WTC11 (cell line): Measurements from ENCODE around the gene CDYL. TPM values are rescaled to one million over a fixed set of nuclear protein-coding genes. Genes with fewer than 3 reads are reported as not detected.

ENCODE experiments used
- ATAC-seq: fragments of 200-7000 bp; cut with Tn5 transposase; 2 replicates; pipeline ENCODE4 v1.10.0; 2021; ENCODE audit warnings: mild to moderate bottlenecking, moderate library complexity
- CTCF ChIA-PET: fragments of 300-600 bp; sonication (Branson Sonifier 250); formaldehyde crosslinking; loops from one replicate; lab custom pipeline; 2021; ENCODE audit warnings: antibody characterized with exemption; lab: Charles Lee
- POLR2A ChIA-PET: fragments of 350-600 bp; sonication (Branson Sonifier 250); formaldehyde crosslinking; loops from one replicate; lab custom pipeline; 2021; ENCODE audit warnings: antibody characterized with exemption; lab: Charles Lee
- DNase-seq: peaks from one replicate; pipeline ENCODE4 v3.0.0; 2021; ENCODE audit warnings: low spot score
- H3K27ac Mint-ChIP-seq: 2 replicates; pipeline ENCODE4 v1.8.0; 2021; ENCODE audit warnings: mixed read lengths
- H3K27me3 Mint-ChIP-seq: 2 replicates; pipeline ENCODE4 v1.8.0; 2021; ENCODE audit warnings: low read depth, mild to moderate bottlenecking, moderate library complexity, mixed read lengths
- H3K36me3 Mint-ChIP-seq: 2 replicates; pipeline ENCODE4 v1.8.0; 2021; ENCODE audit warnings: mixed read lengths
- H3K4me1 Mint-ChIP-seq: 2 replicates; pipeline ENCODE4 v1.8.0; 2022; ENCODE audit warnings: mixed read lengths
- H3K4me3 Mint-ChIP-seq: 2 replicates; pipeline ENCODE4 v1.8.0; 2021; ENCODE audit warnings: mild to moderate bottlenecking, moderate library complexity, mixed read lengths
- H3K9me3 Mint-ChIP-seq: 2 replicates; pipeline ENCODE4 v1.8.0; 2021; ENCODE audit warnings: mixed read lengths
- FOXP4 ChIP-seq: sonication (generic); formaldehyde crosslinking; IDR thresholded peaks from 2 replicates; pipeline ENCODE4 v1.8.0; 2022; ENCODE audit warnings: mild to moderate bottlenecking, missing genetic modification reagents
- HMGXB4 ChIP-seq: sonication (generic); formaldehyde crosslinking; IDR thresholded peaks from 2 replicates; pipeline ENCODE4 v1.8.1; 2023; ENCODE audit warnings: mild to moderate bottlenecking, moderate library complexity, missing genetic modification reagents
- JAZF1 ChIP-seq: fragments of 250-450 bp; sonication (Bioruptor Pico); IDR thresholded peaks from 2 replicates; pipeline ENCODE4 v1.9.0; 2021; ENCODE audit warnings: moderate library complexity, mild to moderate bottlenecking, inconsistent platforms
- JUN ChIP-seq: sonication (generic); formaldehyde crosslinking; IDR thresholded peaks from 2 replicates; pipeline ENCODE4 v1.8.0; 2023; ENCODE audit warnings: mild to moderate bottlenecking, missing genetic modification reagents
- NR3C1 ChIP-seq: sonication (generic); formaldehyde crosslinking; conservative IDR thresholded peaks from 2 replicates; pipeline ENCODE4 v1.8.1; 2023; ENCODE audit warnings: low read depth, mild to moderate bottlenecking, missing genetic modification reagents
- SOX15 ChIP-seq: fragments of 250-450 bp; sonication (Bioruptor Pico); IDR thresholded peaks from 2 replicates; pipeline ENCODE4 v1.9.0; 2021; ENCODE audit warnings: mild to moderate bottlenecking
- TP53 ChIP-seq: sonication (generic); formaldehyde crosslinking; IDR thresholded peaks from 2 replicates; pipeline ENCODE4 v1.8.1; 2023; ENCODE audit warnings: mild to moderate bottlenecking, missing genetic modification reagents
- ZBTB21 ChIP-seq: sonication (generic); formaldehyde crosslinking; IDR thresholded peaks from 2 replicates; pipeline ENCODE4 v1.8.1; 2023; ENCODE audit warnings: mild to moderate bottlenecking, missing genetic modification reagents, borderline replicate concordance
- total RNA-seq: library from RNA; stranded (reverse); gene quantifications from 3 replicates; pipeline ENCODE4 v1.2.3, GENCODE V29; 2021
- TF ChIP-seq, protein P1 (sequence below): sonication (generic); formaldehyde crosslinking; IDR thresholded peaks from 2 replicates; pipeline ENCODE4 v1.8.1; 2022; ENCODE audit warnings: mild to moderate bottlenecking, missing genetic modification reagents, moderate library complexity, borderline replicate concordance
- TF ChIP-seq, protein P2 (sequence below): sonication (generic); formaldehyde crosslinking; conservative IDR thresholded peaks from 2 replicates; pipeline ENCODE4 v1.8.1; 2023; ENCODE audit warnings: mild to moderate bottlenecking, low read depth, missing genetic modification reagents, moderate library complexity
- TF ChIP-seq, protein P3 (sequence below): sonication (generic); formaldehyde crosslinking; IDR thresholded peaks from 2 replicates; pipeline ENCODE4 v1.8.1; 2023; ENCODE audit warnings: mild to moderate bottlenecking, missing genetic modification reagents
- TF ChIP-seq, protein P4 (sequence below): fragments of 250-450 bp; sonication (Bioruptor Pico); IDR thresholded peaks from 2 replicates; pipeline ENCODE4 v2.1.2; 2022; ENCODE audit warnings: mild to moderate bottlenecking, moderate library complexity
- TF ChIP-seq, protein P5 (sequence below): sonication (generic); formaldehyde crosslinking; IDR thresholded peaks from 2 replicates; pipeline ENCODE4 v1.8.0; 2022; ENCODE audit warnings: missing genetic modification reagents

The CDYL gene
- total RNA-seq, 1 experiment from 2014 or later = 92.0 TPM

DNA sequence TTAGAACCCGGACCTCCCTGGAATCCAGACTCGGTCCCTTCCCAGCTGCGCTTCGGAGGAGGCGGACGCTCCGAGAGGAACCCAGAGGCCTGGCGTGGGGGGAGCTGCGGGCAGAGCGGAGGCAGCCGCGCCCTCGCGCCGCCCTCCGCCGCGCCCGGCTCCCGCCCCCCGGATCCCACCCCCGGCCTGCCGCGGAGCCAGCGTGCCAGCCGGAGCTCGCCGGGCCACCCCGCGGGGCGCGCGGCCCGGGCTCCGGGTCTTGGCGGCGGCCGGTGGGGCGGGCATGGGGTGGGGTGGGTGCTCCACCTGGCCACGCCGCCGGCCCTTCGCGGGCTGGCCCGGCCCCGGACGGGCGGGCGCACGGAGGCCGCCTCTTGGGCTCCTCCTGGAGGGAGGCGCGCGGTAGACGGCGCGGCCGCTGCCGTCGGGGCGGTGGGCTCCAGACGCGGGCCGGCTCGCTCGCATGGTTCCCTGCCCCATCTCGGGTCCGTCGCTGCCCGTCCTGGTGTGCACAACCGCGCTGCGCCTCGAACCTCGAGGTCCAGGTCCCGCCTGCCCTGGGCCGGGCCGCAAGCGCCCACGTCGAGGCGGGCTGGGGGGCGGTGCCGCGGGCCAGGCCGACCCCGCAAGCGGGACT, 592 bp upstream of the CDYL start (continued):
- no peak for TF ChIP-seq HMGXB4 (CRISPR knock-in tag)
- TF ChIP-seq, protein P1, sequence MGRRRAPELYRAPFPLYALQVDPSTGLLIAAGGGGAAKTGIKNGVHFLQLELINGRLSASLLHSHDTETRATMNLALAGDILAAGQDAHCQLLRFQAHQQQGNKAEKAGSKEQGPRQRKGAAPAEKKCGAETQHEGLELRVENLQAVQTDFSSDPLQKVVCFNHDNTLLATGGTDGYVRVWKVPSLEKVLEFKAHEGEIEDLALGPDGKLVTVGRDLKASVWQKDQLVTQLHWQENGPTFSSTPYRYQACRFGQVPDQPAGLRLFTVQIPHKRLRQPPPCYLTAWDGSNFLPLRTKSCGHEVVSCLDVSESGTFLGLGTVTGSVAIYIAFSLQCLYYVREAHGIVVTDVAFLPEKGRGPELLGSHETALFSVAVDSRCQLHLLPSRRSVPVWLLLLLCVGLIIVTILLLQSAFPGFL (CRISPR knock-in tag) = no peak
- TF ChIP-seq, protein P2, sequence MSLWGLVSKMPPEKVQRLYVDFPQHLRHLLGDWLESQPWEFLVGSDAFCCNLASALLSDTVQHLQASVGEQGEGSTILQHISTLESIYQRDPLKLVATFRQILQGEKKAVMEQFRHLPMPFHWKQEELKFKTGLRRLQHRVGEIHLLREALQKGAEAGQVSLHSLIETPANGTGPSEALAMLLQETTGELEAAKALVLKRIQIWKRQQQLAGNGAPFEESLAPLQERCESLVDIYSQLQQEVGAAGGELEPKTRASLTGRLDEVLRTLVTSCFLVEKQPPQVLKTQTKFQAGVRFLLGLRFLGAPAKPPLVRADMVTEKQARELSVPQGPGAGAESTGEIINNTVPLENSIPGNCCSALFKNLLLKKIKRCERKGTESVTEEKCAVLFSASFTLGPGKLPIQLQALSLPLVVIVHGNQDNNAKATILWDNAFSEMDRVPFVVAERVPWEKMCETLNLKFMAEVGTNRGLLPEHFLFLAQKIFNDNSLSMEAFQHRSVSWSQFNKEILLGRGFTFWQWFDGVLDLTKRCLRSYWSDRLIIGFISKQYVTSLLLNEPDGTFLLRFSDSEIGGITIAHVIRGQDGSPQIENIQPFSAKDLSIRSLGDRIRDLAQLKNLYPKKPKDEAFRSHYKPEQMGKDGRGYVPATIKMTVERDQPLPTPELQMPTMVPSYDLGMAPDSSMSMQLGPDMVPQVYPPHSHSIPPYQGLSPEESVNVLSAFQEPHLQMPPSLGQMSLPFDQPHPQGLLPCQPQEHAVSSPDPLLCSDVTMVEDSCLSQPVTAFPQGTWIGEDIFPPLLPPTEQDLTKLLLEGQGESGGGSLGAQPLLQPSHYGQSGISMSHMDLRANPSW (CRISPR knock-in tag) = no peak
- TF ChIP-seq, protein P3, sequence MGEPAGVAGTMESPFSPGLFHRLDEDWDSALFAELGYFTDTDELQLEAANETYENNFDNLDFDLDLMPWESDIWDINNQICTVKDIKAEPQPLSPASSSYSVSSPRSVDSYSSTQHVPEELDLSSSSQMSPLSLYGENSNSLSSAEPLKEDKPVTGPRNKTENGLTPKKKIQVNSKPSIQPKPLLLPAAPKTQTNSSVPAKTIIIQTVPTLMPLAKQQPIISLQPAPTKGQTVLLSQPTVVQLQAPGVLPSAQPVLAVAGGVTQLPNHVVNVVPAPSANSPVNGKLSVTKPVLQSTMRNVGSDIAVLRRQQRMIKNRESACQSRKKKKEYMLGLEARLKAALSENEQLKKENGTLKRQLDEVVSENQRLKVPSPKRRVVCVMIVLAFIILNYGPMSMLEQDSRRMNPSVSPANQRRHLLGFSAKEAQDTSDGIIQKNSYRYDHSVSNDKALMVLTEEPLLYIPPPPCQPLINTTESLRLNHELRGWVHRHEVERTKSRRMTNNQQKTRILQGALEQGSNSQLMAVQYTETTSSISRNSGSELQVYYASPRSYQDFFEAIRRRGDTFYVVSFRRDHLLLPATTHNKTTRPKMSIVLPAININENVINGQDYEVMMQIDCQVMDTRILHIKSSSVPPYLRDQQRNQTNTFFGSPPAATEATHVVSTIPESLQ (CRISPR knock-in tag) = no peak
- TF ChIP-seq, all 79 proteins: peak for 7

DNA sequence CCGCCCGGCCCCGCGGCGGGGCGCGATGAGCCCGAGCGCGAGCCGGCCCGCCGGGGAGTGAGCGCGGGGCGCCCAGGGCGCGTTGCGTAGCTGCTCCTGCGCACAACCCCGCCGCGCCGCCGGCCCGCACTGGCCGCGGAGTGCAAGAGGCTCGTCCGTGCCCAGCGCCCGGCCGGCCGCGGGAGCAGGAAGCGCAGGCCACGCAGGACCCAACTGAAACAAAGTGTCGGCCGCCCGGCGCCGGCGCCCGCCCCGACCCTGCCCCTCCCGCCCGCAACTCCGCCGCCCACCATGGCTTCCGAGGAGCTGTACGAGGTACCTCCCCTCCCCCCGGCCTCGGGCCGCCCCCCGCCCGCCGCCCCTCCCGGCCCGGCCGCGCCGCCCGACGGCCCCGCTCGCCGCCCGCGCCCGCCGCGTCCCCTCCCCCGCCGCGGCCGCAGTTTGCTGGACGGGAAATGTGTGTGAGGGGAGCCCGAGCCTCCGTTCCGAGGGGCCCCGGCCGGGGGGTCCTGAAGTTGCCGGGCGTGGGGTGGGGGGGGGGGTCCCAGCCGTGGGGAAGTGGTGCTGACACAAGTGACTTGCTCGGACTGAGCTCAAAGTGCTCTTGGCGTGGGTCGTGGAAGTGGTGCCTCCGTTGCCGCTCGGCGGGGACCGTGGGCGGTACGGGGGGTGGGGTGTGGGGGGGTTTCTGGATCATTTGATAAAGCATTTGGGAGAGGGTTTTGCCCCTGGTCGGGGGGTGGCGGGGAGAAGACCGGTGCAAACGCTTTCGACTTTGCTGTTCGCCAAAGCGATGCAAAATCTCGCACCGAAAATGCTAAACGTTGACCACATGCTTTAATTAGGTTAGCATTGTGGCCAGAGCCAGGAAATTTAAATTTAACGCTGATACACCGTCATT, 539 bp downstream of the CDYL start:
- no peak for TF ChIP-seq SOX15 (CRISPR knock-in tag)
- TF ChIP-seq, protein P4, sequence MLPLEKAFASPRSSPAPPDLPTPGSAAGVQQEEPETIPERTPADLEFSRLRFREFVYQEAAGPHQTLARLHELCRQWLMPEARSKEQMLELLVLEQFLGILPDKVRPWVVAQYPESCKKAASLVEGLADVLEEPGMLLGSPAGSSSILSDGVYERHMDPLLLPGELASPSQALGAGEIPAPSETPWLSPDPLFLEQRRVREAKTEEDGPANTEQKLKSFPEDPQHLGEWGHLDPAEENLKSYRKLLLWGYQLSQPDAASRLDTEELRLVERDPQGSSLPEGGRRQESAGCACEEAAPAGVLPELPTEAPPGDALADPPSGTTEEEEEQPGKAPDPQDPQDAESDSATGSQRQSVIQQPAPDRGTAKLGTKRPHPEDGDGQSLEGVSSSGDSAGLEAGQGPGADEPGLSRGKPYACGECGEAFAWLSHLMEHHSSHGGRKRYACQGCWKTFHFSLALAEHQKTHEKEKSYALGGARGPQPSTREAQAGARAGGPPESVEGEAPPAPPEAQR (CRISPR knock-in tag) = no peak
- no peak for TF ChIP-seq TP53 (CRISPR knock-in tag)
- TF ChIP-seq ZBTB21 = no peak
- TF ChIP-seq, all 79 proteins: peak for 0
- peak; percentile 45 for DNase-seq
- ChIA-PET CTCF (interaction anchor here (0.6 to 2.2 kb wide), 7 partner anchors 10 to 755 kb away, joined by 4 to 9 read pairs (median 5); no protein-coding TSS in a partner anchor), POLR2A (interaction anchor here (0.9 to 2.0 kb wide), 2 partner anchors 50 to 129 kb away, joined by 4 to 6 read pairs; no protein-coding TSS in a partner anchor)
- Mint-ChIP-seq H3K27me3 (peaks cover 44% of the 10 kb centered on the region), H3K4me3 (peak overlapping the region; percentile 78), H3K9me3 (peaks cover 10% of the 10 kb centered on the region), H3K4me1 (peaks cover 49% of the 10 kb centered on the region), H3K27ac (no peak overlapping the region), H3K36me3 (peaks cover 12% of the 10 kb centered on the region)
- no peak for ATAC-seq

GRCh38 chr6:4777394-4777935, 1.3 kb downstream of the CDYL start:
- POLR2A ChIA-PET = interaction anchor here (2.0 kb wide), 1 partner anchor 130 kb away, joined by 6 read pairs; no protein-coding TSS in a partner anchor
- CTCF ChIA-PET = interaction anchor here (0.6 to 2.2 kb wide), 4 partner anchors 9 to 733 kb away, joined by 3 to 9 read pairs (median 4); no protein-coding TSS in a partner anchor
- TF ChIP-seq NR3C1 (CRISPR knock-in tag) (no peak), FOXP4 (no peak), JAZF1 (no peak), JUN (CRISPR knock-in tag) (no peak)
- TF ChIP-seq, protein P5, sequence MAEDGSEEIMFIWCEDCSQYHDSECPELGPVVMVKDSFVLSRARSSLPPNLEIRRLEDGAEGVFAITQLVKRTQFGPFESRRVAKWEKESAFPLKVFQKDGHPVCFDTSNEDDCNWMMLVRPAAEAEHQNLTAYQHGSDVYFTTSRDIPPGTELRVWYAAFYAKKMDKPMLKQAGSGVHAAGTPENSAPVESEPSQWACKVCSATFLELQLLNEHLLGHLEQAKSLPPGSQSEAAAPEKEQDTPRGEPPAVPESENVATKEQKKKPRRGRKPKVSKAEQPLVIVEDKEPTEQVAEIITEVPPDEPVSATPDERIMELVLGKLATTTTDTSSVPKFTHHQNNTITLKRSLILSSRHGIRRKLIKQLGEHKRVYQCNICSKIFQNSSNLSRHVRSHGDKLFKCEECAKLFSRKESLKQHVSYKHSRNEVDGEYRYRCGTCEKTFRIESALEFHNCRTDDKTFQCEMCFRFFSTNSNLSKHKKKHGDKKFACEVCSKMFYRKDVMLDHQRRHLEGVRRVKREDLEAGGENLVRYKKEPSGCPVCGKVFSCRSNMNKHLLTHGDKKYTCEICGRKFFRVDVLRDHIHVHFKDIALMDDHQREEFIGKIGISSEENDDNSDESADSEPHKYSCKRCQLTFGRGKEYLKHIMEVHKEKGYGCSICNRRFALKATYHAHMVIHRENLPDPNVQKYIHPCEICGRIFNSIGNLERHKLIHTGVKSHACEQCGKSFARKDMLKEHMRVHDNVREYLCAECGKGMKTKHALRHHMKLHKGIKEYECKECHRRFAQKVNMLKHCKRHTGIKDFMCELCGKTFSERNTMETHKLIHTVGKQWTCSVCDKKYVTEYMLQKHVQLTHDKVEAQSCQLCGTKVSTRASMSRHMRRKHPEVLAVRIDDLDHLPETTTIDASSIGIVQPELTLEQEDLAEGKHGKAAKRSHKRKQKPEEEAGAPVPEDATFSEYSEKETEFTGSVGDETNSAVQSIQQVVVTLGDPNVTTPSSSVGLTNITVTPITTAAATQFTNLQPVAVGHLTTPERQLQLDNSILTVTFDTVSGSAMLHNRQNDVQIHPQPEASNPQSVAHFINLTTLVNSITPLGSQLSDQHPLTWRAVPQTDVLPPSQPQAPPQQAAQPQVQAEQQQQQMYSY = no peak

More at GRCh38 chr6:4777394-4777935, 1.3 kb downstream of the CDYL start:
- DNase-seq = no peak
- Mint-ChIP-seq H3K9me3 (peaks cover 10% of the 10 kb centered on the region), H3K4me3 (peak overlapping the region; percentile 78), H3K4me1 (peaks cover 49% of the 10 kb centered on the region), H3K36me3 (peaks cover 12% of the 10 kb centered on the region), H3K27me3 (peaks cover 47% of the 10 kb centered on the region), H3K27ac (no peak overlapping the region)
- ATAC-seq = no peak
